Activated CD4-positive, alpha-beta T cell treated with anti-CD3 and anti-CD28 coated beads for 24 hours (primary cell): ENCODE results near the gene XAB2.
"Not testable (repeated sequence)": the region's sequence is repeated elsewhere in the genome, so short reads cannot be mapped to it uniquely, and the experiment has no call there.

Experiments used
- DNase-seq, 2 donors: peaks; one replicate each; pipeline ENCODE4 v3.0.0-alpha.2; 2020; ENCODE audit warnings: low read depth in 2 of 2

Gene XAB2

DNA sequence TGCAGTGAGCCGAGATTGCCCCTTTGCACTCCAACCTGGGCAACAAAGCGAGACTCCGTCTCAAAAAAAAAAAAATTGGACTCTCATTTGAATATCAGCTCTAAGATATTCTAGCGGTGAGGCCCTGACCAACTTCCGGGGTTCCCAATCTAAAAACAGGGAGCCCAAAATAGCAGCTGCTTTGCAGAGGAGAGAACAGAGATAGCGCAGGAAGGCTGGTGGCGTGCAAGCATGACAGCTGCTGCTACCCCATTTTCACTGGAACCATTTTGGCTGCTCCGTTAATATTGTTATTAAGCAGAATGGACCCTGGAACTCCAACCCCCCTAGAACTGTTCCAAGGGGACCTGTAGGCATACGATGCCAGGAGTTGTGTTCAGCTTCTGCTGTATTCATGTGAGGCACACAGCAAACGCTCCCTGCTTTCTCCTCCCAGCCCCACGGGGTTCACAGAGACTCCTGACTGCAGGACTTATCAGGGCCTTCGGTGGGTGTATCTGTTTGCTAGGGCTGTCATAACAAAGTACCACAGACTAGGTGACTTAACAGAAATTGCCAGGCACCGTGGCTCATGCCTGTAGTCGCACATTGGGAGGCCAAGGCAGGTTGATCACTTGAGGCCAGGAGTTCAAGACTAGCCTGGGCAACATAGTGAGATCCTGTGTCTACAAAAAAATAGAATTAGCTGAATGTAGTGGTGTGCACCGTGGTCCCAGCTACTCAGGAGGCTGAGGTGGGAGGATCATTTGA is 19.1 kb upstream of the XAB2 start:
- no peak for DNase-seq

GRCh38 chr19:7647156-7647555 is 17.8 kb upstream of the XAB2 start:
- no peak for DNase-seq

DNA sequence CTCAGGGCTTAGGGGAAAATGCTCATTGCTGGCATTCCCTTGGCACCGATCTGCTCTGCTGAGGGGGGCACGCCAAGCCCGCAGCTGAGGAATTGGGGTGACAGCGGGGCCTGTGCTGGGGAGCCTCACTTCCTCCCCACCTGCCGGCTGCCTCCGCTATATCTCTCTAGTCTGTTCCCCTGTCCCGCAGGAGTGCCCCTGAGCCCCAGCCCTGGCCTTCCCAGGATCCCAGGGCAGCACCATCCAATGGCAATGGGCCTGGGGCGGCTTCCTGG is 17.0 kb upstream of the XAB2 start:
- DNase-seq: no peak

GRCh38 chr19:7645656-7646425 is 16.5 kb upstream of the XAB2 start:
- DNase-seq: no peak

- DNase-seq: no peak
Observed at GRCh38 chr19:7645163-7645562, 15.8 kb upstream of the XAB2 start.

GRCh38 chr19:7644550-7644877 is 15.2 kb upstream of the XAB2 start:
- DNase-seq: no peak

DNA sequence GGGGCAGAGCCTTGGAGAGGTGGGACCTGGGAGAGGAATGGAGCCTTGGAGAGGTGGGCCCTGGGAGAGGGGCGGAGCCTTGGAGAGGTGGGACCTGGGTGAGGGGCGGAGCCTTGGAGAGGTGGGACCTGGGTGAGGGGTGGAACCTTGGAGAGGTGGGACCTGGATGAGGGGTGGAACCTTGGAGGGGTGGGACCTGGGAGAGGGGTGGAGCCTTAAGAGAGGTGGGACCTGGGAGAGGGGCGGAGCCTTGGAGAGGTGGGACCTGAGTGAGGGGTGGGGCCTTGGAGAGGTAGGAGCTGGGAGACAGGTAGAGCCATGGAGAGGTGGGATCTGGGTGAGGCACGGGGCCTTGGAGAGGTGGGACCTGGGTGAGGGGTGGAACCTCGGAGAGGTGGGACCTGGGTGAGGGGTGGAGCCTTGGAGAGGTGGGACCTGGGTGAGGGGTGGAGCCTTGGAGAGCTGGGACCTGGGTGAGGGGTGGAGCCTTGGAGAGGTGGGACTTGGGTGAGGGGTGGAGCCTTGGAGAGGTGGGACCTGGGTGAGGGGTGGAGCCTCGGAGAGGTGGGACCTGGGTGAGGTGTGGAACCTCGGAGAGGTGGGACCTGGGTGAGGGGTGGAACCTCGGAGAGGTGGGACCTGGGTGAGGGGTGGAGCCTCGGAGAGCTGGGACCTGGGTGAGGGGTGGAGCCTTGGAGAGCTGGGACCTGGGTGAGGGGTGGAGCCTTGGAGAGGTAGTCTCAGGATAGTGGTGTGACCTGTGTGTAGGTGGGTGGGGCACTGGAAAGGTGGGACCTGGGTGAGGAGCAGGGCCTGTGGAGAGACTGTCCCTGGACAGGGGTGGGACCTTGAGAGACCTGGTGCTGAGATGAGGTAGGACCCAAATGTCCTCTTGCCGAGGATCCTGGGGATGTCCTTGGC is 14.5 kb upstream of the XAB2 start:
- DNase-seq: not testable (repeated sequence)

DNA sequence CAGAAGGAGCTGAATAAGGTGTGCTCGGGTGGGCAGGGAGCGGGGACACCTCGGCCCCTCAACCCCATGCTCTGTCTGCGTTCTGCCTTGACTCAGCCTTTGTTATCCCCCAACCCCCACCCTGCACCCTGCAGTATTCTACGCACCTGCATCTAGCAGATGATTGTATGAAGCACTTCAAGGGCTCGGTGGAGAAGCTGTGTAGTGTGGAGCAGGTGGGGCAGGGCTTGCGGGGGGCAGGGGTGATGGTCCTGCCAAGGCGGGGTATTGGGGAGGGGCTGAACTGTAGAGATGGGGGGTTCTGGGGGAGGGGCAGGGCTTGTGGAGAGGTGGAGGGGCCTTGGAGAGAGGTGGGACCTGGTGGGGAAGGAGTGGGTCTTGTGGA is 13.7 kb upstream of the XAB2 start:
- no peak for DNase-seq

GRCh38 chr19:7642295-7643030 is 13.1 kb upstream of the XAB2 start:
- no peak for DNase-seq

- no peak for DNase-seq
Observed at GRCh38 chr19:7641290-7642276, 12.2 kb upstream of the XAB2 start.

DNA sequence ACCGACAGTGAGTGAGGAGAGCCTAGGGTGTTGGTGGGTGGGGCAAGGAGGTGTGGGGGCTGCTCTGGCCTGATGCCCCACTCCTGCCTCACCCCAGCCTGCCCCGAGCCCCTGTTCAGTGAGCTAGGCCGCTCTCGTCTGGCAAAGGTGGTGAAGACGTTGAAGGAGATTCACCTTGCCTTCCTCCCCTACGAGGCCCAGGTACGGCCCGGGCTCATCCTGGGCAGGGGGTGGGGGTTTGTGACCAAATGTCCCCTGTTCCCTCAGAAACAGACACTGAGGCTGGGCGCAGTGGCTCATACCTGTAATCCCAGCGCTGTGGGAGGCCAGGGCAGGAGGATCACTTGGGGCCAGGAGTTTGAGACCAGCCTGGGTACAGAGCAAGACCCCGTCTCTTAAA is 11.5 kb upstream of the XAB2 start:
- DNase-seq: no peak

GRCh38 chr19:7639863-7640348 is 10.6 kb upstream of the XAB2 start:
- DNase-seq: no peak

DNA sequence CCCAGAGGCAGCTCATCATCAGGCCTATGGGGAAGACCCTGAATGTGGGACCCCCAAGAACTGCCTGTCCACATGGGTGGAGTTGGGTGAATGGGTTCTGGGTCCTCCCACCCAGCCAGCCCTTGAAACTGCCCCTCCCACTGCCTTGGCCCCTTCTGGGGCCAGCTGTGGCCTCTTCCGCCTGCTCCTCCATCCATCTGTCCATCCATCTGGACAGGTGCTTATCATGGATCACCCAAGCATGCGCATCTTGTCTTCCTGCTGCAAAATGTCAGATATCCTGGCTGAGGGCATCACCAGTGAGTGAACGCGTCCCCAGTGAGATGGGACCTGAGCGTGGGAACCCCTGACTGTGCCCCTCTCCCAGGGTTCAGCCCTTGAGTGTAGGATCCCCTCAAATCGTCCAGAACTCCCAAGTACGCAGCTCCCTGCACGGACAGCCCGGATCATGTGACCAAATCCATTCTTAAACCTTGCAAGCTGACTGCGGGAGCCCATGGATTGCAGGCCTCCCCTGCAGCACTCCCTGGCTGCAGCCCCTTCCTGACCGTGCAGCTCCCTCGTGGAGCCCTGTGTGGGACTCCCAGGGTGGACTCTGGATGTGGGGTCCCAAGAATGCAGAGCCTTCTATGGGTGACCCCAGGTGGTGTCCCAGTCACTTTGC is 9.6 kb upstream of the XAB2 start:
- no peak for DNase-seq

DNA sequence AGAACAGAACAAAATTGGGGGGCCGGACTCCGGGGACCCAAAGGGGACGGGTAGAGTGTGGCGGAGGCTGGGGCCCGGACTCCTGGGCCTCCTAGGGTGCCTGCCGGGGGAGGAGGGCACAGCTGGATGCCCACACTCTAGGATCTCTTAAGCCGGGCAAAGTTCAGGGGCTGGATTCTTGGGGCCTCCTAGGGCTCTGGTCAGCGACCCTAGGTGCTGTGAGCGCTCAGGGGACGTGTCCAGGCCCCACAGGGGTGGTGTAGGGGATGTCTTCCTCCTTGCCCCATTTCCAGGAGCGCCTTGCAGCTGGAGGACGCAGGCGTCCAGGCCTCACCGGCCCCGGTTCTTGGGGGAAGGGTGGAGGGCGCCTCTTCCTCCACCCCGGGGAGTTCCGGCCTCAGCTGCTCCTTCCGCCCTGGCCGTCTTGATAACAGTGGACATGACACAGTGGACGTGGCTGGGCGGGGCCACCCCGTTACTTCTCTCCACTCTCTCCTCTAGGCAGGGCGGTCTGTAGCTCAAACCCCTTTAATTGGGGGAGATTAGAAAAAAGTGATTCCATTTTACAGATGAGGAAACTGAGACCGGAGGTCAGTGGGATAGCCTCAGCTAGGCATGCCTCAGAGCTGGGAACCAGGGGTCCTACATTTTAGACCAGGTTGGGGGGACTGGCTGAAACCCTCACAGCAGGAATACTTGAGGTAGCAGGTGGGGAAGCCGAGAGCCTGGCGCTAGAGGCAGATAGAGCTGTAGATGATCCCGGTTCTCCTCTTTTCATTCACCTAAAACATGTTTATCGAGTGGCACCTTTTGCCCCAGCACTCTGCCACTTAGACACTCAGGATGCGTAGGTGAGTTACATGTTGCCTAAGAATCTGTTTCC is 8.3 kb upstream of the XAB2 start:
- no peak for DNase-seq

- DNase-seq: peak; percentile 88 to 89
Observed at GRCh38 chr19:7636691-7637373, 7.5 kb upstream of the XAB2 start, which contains the start of gene STXBP2. TSS of gene STXBP2 (plus strand) at chr19:7637110. CDS start at chr19:7637150, 40 bp downstream.

GRCh38 chr19:7636317-7636690 is 7.0 kb upstream of the XAB2 start:
- DNase-seq: no peak

GRCh38 chr19:7635670-7636069 is 6.3 kb upstream of the XAB2 start:
- DNase-seq: no peak

DNA sequence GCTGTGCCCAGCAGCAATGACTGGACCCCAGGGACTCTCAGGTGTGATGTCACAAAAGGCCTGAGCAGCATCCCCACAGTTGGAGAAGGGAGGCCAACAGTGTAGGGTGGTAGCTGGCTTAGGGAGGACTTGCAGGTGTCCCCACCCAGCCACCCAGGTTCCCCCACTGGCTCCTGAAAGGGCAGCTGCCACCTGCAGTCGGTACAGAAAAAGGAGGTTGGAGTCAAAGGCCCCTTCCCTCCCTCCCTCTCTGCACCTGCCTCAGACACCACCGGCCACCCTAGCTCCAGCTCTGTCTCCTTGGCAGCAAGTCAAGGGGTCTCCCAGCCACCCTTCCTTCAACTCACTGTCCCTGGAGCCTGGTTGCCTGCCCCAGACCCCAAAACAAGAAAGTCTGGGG is 4.4 kb upstream of the XAB2 start, which contains the start of gene PCP2:
Gene PCP2 (minus strand): TSS at position 22 of the 400 bp plus-strand sequence. CDS start 262 bp downstream, outside the sequence.
- DNase-seq: no peak
